Measurements from ENCODE around the gene CREB3L4.

DNA sequence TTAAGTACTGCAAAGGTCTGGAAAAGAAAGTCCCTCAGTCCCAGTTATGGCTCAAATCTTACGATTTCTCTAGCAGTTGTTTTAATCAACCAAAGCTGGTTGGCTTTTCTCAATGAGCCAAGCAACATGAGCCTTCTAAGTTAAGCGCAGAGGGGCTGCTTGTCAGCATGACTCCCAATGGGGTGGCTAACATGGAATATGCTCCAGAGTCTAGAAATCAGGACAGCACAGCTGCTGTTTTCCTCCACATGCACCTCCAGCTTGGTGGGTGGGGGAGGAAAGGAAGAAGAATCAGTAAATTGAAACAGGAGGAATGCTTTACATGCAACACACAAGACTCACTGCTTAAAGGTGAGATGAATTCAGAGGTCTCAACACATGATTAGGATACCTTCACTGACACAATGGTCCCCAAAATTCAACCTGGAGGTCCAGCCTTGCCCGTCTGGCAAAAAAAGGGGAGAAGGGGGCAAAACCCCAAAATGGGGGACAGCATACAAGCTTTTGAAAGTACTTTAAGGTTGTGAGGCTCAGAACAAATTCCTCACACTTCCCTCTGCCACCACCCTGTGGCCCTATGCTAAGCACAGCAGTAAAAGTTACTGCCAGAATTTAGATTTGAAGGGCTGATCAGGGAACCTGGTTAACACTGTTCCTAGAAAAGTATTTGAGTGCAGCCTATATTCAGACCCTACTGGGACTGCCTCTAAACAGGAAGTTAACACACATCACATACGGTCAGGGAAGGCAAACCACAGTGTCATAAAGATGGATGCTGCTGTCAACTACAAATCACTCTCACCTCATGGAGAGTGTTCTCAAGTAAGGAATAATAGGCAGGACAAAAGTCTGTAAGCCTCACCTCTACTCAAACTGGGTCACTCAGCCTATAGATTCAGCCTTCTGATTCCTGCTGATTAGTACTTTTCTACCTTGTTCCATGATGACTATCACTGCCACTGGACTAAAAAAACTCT lies 47.5 kb upstream of the CREB3L4 start:
- TF ChIP-seq, protein P1, sequence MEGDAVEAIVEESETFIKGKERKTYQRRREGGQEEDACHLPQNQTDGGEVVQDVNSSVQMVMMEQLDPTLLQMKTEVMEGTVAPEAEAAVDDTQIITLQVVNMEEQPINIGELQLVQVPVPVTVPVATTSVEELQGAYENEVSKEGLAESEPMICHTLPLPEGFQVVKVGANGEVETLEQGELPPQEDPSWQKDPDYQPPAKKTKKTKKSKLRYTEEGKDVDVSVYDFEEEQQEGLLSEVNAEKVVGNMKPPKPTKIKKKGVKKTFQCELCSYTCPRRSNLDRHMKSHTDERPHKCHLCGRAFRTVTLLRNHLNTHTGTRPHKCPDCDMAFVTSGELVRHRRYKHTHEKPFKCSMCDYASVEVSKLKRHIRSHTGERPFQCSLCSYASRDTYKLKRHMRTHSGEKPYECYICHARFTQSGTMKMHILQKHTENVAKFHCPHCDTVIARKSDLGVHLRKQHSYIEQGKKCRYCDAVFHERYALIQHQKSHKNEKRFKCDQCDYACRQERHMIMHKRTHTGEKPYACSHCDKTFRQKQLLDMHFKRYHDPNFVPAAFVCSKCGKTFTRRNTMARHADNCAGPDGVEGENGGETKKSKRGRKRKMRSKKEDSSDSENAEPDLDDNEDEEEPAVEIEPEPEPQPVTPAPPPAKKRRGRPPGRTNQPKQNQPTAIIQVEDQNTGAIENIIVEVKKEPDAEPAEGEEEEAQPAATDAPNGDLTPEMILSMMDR (IDR thresholded peaks at IDR 0.05; ENCODE audit: low read depth, low read length, poor library complexity, severe bottlenecking): peak; percentile 10
- no peak for TF ChIP-seq EZH2phosphoT487 (IDR thresholded peaks at IDR 0.05; ENCODE audit: borderline replicate concordance, low read length)
